Prostate gland (tissue), 2 donors: ENCODE data around the gene OTOG. TPM values are rescaled to one million over a fixed set of nuclear protein-coding genes. Genes with fewer than 3 reads are reported as not detected.

Source experiments
- DNase-seq: peaks from one replicate; pipeline ENCODE4 v3.0.0-alpha.2; 2019; ENCODE audit warnings: low spot score
- H3K27ac ChIP-seq, 2 donors: fragments of 200-600 bp; sonication (generic); 2 replicates each; pipeline ENCODE4 v1.5.1; 2017 to 2019
- H3K27me3 ChIP-seq: fragments of 200-600 bp; sonication (generic); replicated peaks from 2 replicates; pipeline ENCODE4 v1.5.1; 2019; ENCODE audit not compliant: insufficient read depth
- H3K36me3 ChIP-seq, 2 donors: fragments of 200-600 bp; sonication (generic); 1 replicate in 1 of 2; 2 replicates in 1 of 2; pipeline versions ENCODE4 v1.5.1 to v1.8.1; 2017 to 2019
- H3K4me1 ChIP-seq: fragments of 200-600 bp; sonication (generic); replicated peaks from 2 replicates; pipeline ENCODE4 v1.5.1; 2019
- H3K4me3 ChIP-seq, 2 donors: fragments of 200-600 bp; sonication (generic); 2 replicates each; pipeline ENCODE4 v1.5.1; 2017 to 2019
- H3K9me3 ChIP-seq: fragments of 200-600 bp; sonication (generic); 2 replicates; pipeline ENCODE4 v1.5.1; 2017
- POLR2A ChIP-seq: fragments of 450-650 bp; IDR thresholded peaks from one replicate; pipeline ENCODE4 v1.6.1; 2016; ENCODE audit warnings: antibody characterized with exemption, mild to moderate bottlenecking
- POLR2AphosphoS5 ChIP-seq: sonication (generic); formaldehyde crosslinking; IDR thresholded peaks from one replicate; pipeline ENCODE4 v1.6.1; 2017; ENCODE audit warnings: antibody characterized with exemption
- whole genome bisulfite sequencing: methylation state at CpG from one replicate; pipeline ENCODE4 v1.1.5; 2018; 5-methylcytosine and 5-hydroxymethylcytosine counted together
- intact Hi-C: fragments of 100-400 bp; cut with DNase I; formaldehyde crosslinking; loops from one replicate; pipeline ENCODE4 v1.14.2; 2022
- total RNA-seq, 2 donors: library from RNA; depleted of rRNA; stranded (reverse); fragments of >200 nt; gene quantifications; one replicate each; pipeline ENCODE4 v1.1.0, GENCODE V29; 2016
- TF ChIP-seq, protein P1 (sequence below), 4 experiments: fragments of 200-600 bp in 2 of 4; fragments of 450-650 bp in 2 of 4; sonication (generic) in 2 of 4; IDR thresholded peaks; 1 replicate in 3 of 4; 2 replicates in 1 of 4; pipeline ENCODE4 v1.5.1; 2016 to 2019; ENCODE audit warnings: antibody characterized with exemption in 4 of 4, mild to moderate bottlenecking in 2 of 4, moderate library complexity in 2 of 4

Gene OTOG
- total RNA-seq, 2 donors from 2014 or later, result 0.34 TPM; not detected in 1

DNA sequence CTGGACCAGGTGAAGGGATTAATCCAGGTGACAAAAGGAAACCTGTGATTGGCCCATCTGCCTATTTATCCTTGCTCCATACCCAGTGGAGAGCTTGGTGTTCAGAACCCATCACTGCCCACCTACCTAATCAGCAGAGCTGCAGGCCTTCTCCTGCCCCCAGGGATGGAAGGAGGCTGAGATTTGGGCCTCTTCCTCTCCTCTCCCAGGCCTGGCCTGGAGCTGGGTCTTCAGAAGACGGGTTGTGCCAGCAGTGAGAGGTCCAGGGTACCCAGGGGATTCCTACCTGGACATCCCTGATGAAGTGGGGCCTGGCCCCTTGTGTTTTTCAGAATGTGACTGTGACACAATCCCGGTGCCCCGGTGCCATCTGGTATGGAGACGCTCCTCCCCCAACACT is 92.0 kb downstream of the OTOG start:
- Histone ChIP-seq H3K4me1 (no peaks in the 10 kb centered on the region), H3K4me3 (no peak overlapping the region), H3K9me3 (no peaks in the 10 kb centered on the region), H3K27me3 (no peaks in the 10 kb centered on the region), H3K36me3 (no peaks in the 10 kb centered on the region), H3K27ac (no peak overlapping the region)
- TF ChIP-seq, protein P1, sequence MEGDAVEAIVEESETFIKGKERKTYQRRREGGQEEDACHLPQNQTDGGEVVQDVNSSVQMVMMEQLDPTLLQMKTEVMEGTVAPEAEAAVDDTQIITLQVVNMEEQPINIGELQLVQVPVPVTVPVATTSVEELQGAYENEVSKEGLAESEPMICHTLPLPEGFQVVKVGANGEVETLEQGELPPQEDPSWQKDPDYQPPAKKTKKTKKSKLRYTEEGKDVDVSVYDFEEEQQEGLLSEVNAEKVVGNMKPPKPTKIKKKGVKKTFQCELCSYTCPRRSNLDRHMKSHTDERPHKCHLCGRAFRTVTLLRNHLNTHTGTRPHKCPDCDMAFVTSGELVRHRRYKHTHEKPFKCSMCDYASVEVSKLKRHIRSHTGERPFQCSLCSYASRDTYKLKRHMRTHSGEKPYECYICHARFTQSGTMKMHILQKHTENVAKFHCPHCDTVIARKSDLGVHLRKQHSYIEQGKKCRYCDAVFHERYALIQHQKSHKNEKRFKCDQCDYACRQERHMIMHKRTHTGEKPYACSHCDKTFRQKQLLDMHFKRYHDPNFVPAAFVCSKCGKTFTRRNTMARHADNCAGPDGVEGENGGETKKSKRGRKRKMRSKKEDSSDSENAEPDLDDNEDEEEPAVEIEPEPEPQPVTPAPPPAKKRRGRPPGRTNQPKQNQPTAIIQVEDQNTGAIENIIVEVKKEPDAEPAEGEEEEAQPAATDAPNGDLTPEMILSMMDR (IDR thresholded peaks at IDR 0.05), result no peak
- TF ChIP-seq POLR2A (no peak), POLR2AphosphoS5 (no peak)
- 89% methylated on average over 4 of the region's 4 CpGs for WGBS
- no peak for DNase-seq
- intact Hi-C loops, result no loop called here

DNA sequence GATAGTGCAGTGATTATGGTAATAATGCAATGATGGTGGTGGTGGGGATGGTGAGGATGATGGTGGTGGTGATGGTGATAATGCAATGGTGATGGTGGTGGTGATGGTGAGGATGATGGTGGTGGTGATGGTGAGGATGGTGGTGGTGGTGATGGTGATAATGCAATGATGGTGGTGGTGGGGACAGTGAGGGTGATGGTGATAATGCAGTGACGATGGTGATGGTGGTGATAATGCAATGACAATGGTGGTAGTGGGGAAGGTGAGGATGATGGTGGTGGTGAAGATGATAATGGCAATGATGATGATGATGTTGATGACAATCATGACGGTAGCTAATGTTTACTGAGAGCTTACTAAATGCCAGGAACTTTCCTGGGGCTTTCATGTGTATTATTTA is 92.7 kb downstream of the OTOG start:
- Histone ChIP-seq H3K4me3 (no peak overlapping the region), H3K27ac (no peak overlapping the region), H3K4me1 (no peaks in the 10 kb centered on the region), H3K27me3 (no peaks in the 10 kb centered on the region), H3K36me3 (no peaks in the 10 kb centered on the region), H3K9me3 (no peaks in the 10 kb centered on the region)
- TF ChIP-seq POLR2A (no peak), POLR2AphosphoS5 (no peak)
- TF ChIP-seq, protein P1 (IDR thresholded peaks at IDR 0.05), result no peak
- 80% methylated on average over 2 of the region's 2 CpGs for WGBS
- no peak for DNase-seq
- intact Hi-C loops, result no loop called here

- 75% methylated on average over 16 of the region's 19 CpGs for WGBS
- DNase-seq, result no peak
- TF ChIP-seq POLR2AphosphoS5 (no peak), POLR2A (no peak)
- TF ChIP-seq, protein P1 (IDR thresholded peaks at IDR 0.05), result no peak
- intact Hi-C loops, result no loop called here
- Histone ChIP-seq H3K36me3 (no peaks in the 10 kb centered on the region), H3K4me1 (no peaks in the 10 kb centered on the region), H3K4me3 (no peak overlapping the region), H3K9me3 (no peaks in the 10 kb centered on the region), H3K27ac (no peak overlapping the region), H3K27me3 (no peaks in the 10 kb centered on the region)
Observed at GRCh38 chr11:17640493-17641164, 93.6 kb downstream of the OTOG start.

GRCh38 chr11:17641792-17642350 is 94.8 kb downstream of the OTOG start:
- Histone ChIP-seq H3K4me1 (no peaks in the 10 kb centered on the region), H3K4me3 (no peak overlapping the region), H3K36me3 (no peaks in the 10 kb centered on the region), H3K27me3 (no peaks in the 10 kb centered on the region), H3K27ac (no peak overlapping the region), H3K9me3 (no peaks in the 10 kb centered on the region)
- WGBS, result 73% methylated on average over 12 of the region's 17 CpGs
- no peak for DNase-seq
- intact Hi-C loops, result no loop called here
- TF ChIP-seq POLR2A (no peak), POLR2AphosphoS5 (no peak)
- TF ChIP-seq, protein P1 (IDR thresholded peaks at IDR 0.05), result no peak

- H3K9me3 ChIP-seq, result no peaks in the 10 kb centered on the region
- intact Hi-C loops, result no loop called here
- no peak for DNase-seq
- 77% methylated on average over 4 of the region's 4 CpGs for WGBS
- no peaks in the 10 kb centered on the region for H3K36me3 ChIP-seq
- no peaks in the 10 kb centered on the region for H3K27me3 ChIP-seq
- no peak for TF ChIP-seq POLR2A
- no peak for TF ChIP-seq POLR2AphosphoS5
- TF ChIP-seq, protein P1 (IDR thresholded peaks at IDR 0.05), result no peak
- H3K4me1 ChIP-seq, result no peaks in the 10 kb centered on the region
- H3K4me3 ChIP-seq, result no peak overlapping the region
- no peak overlapping the region for H3K27ac ChIP-seq
Observed at GRCh38 chr11:17642370-17642769, 95.3 kb downstream of the OTOG start.
